ENCODE measurements around the gene STARD5.

- no peak for TF ChIP-seq CTCF (IDR thresholded peaks at IDR 0.05)
- TF ChIP-seq POLR2A (IDR thresholded peaks at IDR 0.05), result peak in 2 of 3 donors; percentile 14 to 63
Measured at GRCh38 chr15:81296673-81297072, 27.3 kb downstream of the STARD5 start.
